EH (cell line): ENCODE measurements around the gene MYLK4.

Source experiments
- DNase-seq: peaks from one replicate; pipeline ENCODE4 v3.0.0-alpha.2; 2015; ENCODE audit warnings: low read depth

The MYLK4 gene

DNA sequence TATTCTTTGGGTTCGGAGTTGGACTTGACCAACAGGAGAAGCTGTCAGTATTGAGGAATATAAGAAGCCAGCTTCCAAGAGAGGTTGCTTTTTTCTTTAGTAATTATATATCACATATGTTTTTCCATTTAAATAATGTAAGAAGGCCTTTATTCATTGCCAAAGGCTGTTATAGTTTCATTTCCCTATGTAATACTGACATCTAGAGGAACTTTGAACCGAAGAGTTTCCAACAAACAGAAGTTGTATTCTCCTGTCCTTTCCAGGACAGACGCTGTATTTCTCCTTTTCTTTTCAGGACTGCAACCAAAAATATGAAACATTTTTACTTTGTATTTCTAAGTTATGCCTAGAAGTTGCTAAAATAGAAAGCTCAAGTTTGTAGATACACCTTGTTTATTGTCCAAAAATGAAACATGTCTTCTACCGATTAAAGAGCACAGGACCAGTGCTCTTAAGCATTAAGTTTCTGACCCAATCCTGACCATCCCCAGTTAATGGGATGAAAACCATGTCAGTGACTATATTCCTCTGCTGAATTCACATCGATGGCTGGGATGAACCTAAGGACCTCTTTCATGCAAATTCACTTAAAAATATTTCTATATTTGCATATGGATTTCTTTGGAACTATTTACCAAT is 55.1 kb downstream of the MYLK4 start:
- DNase-seq: peak; percentile 35

DNA sequence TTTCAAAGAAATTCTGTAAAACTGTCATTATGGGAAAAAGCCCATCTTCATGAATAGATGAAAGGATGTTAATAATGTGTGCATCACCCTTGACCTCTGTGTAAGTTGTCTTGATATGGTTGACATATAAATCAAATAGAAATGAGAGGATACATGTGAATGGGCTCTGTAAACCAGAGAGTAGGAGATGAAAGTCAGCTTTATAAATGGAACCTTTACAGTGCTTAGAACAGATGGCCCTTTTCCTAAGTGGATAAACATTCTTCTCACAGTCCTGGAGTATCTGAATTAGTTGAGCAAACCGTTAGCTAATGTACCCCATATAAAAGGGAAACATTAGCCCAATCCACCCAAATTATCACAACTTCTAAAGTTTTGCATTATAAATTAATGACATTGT is 57.5 kb downstream of the MYLK4 start:
- no peak for DNase-seq

DNA sequence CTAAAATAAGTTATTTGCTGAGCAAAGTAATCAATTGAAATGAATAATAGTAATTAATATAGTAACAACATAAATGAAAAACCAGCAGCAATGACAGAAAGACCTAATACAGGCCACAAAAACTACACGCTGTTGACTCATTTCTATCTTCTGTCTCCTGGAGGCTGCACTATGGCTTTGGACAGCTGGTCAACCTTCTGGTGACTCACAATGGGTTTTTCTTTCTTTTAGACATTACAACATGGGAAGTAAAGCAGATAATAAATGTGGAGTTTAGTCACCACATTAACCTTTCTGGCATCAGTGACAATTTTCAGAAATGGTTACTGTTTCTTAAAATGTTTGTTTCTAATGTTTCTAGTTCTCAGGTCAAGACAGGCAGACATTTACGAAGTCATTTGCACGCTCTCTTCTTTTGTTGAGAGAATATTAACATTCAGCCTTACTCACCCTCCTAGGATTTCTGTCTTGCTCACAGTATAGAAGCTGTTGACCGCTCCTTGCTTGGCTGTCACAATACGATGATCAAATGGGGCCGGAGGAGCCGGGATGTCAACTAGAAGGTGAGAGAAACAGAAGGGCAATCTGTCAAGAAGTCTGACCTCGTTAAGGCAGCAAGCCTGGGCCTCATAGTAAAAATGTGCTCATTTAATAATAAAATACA is 62.2 kb downstream of the MYLK4 start:
- DNase-seq: peak; percentile 72

DNA sequence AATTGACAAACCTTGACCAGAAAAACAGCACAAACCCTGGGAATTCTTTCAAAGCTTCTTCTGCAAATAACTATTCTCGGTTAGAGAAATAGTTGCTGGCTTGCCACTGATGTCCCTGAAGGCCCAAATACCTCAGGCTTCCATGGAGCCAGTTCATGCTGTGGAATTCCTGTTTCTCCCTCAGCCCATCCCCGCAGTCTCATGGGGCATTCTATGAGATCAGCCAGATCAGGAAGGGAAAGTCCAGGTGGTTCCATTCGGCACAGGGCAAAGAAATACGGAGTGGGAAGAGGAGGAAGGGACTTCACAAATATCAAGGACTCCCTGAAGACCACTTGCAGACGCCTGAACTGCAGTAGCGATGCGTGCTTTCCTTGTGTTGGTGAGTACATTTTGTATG is 63.3 kb downstream of the MYLK4 start:
- DNase-seq: no peak

DNA sequence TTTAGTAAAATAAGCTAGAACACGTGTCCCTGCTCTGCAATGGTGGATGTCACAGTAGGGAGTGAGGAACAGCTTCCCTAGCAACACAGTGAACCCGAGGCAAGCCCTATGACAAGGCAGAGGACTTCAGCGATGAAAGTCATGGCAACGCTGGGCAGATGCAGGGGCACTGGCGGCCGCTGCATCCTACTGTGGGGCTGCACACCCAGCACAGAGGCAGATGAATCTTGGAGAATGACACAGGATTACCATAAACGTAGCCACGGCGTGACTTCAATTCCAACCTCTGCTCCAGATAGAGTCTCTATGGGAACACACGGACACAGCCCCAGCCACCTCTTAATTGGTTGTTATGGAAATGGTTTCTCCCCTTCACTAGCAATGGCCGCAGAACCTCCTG is 64.2 kb downstream of the MYLK4 start:
- DNase-seq: no peak

DNA sequence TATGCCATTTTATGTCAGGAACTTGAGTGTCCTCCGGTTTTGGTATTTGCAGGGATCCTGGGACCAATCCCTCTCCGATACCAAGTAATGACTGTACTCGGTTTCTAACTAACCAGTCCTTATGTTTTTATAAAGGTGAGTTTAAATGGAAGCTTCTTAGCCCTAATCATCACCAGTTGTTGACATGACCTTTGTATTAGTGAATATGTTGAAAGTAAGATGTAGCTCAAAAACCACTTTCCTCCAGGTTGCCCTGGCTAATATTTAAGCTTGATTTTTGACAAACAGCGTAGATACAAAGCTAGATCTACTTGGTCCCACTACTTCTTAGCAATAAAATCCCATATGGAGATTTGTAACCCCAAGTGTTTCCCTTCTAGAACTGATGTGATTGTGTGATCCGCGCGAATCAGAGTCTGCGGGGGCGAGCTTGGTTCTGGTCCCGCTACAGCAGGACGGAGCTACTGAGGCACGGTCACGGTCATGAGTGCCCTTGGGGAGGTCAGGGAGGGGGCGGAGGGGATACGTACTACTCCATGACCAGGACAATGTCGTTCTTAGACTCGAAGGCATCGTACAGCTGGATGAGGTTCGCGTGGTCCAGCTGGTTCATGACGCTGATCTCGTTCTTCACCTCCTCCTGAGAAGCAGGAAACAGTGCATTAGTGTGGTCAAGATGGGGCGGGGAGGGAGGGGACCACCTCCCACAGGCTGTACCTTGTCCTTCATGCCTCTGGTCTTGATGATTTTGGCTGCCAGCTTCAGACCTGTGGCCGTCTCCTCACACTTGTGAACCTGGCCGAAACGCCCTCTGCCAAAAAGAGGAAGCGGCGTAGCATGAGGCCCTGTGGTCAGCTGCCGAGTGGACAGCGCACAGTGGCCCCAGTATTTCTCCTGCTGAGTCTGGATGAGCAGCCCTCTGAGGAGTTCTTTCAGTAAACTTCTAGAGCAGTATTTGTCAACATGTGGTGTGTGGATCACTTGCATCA is 65.7 kb downstream of the MYLK4 start:
- no peak for DNase-seq

DNA sequence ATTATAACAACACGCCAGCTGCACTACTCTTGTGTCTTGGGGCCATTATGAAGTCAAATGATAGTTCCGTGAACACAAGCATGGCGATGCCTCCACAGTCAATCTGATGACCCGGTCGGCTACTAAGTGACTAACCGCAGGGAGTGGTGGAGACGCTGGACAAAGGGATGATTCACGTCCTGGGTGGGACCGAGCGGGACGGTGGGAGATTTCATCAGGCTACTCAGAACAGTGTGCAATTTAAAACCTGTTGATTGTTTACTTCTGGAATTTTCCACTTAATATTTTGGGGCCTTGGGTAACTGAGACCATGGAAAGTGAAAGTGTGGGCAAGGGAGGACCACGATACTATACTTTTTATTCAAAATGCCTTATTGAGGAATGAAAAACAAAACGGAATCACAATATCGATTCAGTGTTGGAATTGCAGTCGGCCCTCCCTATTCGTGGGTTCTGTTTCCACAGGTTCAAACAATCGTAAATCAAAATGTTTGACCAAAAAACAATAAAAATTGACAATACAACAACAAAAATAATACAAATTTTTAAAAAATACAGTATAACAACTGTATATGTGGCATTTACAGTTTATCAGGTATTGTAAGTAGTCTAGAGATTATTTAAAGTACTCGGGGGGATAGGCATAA is 66.5 kb downstream of the MYLK4 start:
- peak; percentile 11 for DNase-seq

DNA sequence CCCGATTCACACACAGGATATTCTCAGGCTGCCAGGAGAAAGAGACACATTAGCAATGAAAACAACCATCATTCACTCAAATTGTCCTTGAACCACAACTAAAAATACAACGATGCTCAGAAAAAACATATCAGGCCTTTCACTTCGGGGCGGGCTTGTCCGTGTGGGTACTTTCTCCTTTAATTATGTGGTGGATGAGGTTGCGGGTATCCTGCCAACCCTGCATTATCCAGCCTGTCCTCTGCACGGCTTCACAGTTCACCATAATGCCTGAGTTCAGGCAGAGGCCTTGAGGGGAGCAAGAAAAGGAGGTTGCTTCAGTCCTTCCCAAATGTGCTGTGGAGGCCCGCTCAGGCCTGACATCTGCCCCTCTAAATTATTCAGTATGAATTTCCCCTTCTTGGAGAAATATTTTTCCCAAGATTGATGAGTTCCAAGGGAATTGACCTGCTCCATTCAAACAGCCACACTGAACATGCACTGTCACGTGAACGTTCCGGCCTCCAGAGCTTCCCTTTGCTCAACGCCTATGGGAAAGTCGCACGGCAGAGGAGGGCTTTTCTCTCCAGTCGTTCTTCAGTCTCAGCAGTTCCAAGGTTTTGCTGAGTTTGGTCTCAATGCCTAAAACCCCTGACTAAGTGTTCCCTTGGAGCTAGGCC is 70.3 kb downstream of the MYLK4 start:
- no peak for DNase-seq

DNA sequence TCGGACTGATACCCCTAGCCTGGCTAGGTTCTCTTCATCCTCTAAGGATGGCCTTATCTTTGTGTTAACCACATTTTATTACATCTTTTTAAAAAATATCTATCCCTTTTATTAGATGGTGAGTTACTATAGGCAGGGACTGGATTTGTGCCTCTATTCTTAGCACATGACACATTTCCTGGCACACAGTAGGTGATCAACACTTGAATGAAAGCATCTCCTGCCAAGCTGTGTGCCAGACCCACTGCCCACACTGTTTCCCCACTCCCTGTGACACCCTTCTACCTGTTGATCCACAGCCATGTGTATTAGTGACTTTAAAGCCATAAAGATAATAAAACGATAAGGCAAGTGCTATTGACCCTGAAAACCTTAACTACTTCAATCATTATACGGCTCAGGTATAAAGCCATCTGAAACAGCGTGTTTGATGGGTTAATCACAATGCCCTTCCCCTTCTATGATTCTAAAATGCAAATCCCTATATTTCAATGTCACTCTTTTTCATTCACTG is 73.6 kb downstream of the MYLK4 start:
- DNase-seq: no peak

DNA sequence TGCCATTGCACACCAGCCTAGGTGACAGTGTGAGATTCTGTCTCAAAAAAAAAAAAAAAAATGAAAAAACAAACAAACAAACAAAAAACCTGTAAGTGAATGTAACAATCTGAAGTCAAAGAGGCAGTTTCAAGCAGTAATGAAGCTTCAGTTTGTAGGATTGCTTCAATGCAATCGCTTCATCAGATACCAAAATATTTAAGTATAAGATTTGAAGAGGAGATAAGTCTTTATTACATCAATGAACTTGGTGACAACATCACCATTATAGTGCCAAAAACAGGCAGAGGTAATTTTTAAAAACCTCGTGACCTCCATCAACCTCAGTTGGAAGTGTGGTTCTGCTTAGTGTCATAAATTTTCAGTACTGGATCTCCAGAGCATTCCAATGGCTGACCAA is 74.7 kb downstream of the MYLK4 start:
- DNase-seq: no peak

DNA sequence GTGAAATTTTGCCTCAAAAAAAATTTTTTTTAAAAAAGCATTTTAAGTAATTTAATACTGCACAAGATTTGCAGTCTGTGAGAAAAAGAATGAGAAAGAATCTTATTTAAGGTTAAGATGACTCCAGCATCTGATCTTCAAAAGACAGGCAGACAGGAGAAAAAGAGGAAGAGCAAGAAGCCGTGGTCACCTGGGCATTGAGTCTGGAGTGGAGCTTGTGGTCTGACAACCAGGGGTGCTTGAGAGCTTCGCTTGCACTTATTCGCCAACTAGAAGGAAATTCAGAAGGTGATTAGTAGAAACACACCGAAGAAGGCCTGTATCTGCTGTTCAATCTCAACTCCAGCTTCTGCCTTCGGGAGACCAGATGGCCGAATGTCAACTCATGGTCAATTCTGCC is 75.9 kb downstream of the MYLK4 start:
- DNase-seq: no peak

DNA sequence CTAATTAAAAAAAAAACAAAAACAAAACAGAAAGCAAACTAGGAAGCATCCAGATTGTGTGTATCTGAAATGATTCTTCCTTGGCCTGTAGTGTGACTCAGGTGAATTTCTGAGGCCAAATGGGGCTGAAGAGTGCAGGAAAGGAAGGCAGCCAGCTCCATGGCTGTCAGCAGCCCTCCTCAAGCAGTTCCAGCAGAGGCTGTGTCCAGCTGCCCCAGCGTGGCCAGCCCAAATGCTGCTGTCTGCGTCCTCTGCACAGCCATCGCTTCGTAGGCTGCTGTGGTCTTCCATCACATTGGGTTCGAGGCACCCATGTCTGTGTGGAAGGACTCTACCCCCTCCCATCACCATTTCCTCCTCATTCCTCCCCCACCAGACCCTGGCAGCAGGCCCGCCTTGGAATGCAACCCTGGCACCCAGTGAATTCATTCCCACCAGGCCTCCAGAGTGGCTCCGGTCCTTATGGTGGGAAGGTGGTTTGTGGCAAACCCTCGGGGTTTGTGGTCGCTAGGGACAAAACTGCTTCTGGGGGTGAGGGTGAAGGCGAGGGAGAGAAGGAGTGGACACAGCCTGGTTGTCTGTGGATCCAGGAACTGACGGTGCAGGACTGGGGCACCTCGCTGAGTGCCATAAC is 81.5 kb downstream of the MYLK4 start:
- peak; percentile 6 for DNase-seq

DNA sequence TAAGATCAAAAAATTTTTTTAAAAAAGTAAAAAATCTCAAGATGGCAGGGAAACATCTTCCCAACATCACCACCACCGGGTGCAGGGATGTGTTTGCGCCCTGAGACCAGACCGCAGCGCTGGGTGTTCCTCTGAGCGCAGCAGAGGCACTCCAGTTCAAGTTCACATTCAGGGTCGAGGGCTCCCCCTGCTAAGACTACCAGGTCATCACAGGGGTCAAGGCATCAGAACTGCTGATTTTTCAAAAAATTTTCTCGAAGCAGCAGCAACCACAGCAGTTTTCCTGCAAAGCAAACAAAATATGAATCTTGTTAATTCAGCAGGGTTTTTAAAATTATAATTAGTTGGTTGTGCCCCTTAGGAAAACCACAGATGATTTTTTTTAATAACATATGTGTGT is 83.1 kb downstream of the MYLK4 start:
- no peak for DNase-seq

DNA sequence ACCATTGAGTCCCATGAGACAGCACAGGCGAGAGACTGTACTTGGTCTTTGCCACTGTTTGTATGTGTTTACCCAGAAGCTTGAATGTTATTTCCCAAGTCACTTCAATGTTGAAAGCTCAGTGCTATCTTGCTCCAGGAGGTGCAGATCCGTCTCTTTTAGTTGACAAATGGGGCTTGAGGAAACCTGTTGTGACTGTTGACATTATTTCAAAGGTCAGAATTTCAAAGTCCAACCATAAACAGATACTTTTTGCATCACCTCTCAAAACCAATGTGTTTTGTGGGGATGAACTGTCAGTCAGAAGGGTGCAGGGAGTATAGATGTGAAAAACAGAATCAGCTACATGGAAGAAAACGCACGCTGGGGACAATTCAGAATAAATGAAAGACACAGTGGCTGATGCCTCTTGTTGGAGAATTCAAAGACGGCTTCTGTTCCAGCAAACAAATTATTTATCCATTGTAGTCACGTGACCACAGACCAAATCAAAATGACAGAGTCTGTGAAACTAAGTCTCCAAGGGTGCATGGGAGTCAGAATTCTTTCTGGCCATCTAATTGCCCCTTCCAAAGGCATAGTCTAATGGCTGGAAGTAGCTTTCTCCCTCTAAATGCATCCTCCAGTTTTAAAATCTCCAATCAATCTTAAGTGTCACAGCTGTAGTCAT is 83.7 kb downstream of the MYLK4 start:
- no peak for DNase-seq

DNA sequence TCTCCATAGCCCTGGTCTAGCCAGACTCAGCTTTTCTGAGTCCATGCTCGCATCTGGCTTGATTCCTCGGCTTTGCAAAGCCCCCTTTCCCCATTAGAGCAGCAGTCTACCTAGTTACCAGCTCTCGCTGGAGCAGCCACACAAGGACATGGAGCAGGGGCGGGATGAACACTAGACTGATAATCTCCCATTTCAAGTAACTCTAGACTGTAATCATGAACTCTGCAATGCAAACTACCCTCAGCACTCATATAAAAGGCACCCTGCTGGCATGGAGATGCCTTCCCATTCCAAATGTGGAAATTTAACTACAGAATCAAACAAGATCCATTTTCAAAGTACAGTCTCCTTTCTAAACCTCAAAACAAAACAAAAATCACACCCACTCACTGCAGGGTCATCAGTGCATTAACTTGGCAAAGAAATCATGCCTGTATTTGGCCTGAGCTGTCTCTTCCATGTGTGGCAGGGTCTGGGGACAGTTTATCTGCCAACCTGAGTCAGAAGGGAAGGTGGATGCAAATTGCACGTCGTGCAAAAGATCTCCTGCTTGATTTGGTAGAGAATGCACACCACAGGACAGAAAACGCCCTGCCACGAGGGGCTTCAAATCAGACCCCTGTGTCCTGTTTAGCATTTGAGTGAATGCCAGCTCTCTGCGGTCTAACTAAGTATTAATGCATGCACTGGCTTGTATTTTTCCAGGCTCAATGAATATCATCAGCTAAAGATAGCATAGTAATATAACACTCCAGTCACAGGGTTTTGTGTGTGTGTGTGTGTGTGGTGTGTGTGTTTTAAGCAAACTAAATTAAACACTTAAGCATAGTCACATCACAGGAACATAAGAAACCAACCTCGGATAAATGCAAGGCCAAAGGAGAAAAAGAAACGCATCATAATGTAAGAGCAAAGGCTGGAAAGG is 85.3 kb downstream of the MYLK4 start:
- no peak for DNase-seq

DNA sequence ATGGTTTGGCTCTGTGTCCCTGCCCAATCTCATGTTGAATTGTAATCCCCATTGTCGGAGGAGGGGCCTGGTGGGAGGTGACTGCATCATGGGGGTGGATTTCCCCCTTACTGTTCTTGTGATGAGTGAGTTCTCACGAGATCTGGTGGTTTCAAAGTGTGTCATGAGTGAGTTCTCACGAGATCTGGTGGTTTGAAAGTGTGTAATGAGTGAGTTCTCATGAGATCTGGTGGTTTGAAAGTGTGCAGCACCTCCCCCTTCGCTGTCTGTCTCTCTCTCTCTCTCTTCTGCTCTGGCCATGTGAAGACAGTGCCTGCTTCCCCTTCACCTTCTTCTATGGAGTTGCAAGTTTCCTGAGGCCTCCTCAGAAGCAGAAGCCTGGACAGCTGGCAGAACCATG is 87.6 kb downstream of the MYLK4 start:
- no peak for DNase-seq

DNA sequence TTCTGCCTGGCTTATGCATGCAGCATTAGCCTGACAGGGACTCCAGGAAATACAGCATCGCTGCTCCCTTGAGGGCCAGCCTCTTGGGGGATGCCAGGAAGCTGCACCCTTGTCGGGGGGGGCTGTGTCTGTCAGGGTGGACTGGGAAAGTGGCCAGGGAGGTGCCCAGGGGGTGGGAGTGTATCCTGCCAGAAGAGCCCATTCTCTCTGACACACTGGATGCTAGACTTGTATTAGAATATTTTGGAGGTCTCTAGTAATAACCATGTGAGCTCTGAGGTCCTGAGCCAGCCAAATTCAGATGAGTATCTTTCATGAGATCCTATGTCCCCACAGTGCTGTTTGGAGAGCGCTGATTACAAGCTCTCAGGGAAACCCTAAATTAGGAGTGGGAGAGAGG is 89.1 kb downstream of the MYLK4 start:
- DNase-seq: no peak

DNA sequence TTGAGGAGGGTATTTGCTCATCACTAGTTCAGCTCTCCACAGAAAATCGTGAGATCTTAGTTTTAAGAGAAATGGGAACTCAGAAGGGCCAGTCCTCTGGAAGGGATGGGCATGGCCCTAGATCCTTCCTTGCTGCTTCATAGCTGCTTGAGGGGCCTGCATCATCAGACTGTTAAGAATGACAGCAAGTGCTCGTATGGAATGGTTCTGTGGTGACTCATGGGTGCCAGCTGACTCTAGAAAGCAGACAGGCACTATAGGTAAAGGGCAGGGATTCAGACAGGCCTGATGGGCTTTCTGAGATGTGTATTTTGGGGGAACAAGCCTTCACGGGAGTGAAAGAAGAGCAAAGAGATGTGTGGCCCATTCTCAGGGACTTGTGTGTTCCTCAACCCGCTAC is 90.8 kb downstream of the MYLK4 start:
- DNase-seq: peak; percentile 33

DNA sequence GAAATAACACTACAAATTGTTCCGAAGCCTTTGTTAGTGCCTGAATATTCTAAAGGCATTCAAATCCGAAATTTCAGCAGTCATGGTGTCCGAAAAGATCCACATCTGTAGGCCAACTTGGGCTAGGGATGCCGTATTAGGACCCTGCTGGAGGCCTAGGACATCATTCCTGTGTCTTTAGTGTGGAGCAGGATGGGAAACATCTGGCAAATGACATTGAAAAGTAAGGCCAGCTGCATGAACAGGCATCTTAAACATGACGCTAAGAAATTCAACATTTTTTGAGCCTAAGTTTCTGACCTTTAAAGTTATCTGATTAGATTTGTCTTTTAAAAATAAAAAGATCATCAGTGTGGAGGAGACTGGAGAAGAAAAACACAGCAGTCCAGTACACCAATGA is 91.3 kb downstream of the MYLK4 start:
- DNase-seq: no peak

DNA sequence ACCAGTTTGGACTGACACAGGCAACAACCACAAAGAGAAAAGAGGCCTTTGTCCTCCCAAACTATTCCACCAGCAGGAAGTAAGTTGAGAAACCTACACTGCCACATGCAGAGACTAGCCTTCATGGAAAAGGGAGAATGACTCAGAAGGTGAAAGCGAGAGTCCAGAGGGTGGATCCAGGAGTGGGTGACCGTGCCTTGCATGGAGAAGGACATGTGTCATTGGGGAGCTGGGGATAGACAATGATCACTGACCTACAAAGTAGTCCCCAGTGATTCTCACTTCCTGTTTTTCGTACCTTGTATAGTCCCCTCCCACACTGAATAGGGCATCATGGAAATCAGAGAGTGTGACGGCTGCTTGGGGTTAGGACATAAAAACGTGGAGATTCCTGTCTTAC is 91.9 kb downstream of the MYLK4 start:
- DNase-seq: no peak
